ENCODE results near the gene ZNF664.

ZNF664 gene

DNA sequence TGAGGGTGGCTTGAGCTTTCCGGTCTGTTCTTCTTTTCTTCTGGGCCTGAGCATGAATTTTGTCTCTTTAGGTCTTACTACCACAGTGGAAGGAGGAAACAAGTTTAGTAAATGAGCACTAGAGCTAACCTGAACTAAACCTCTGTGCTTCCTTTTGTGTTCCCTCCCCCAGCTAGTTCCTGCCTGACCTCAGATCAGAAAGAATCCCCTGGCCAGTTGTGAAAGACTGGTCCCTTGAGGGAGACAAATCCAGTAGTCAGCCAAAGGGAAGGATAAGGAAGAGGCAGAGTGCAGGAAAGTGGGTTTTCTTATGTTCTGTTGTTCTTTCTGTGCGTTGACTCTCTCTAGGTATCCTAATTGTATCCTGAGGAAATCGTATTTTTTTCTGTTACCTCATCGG, 17.5 kb downstream of the ZNF664 start:
- no peak for DNase-seq (ENCODE audit: low spot score)

DNA sequence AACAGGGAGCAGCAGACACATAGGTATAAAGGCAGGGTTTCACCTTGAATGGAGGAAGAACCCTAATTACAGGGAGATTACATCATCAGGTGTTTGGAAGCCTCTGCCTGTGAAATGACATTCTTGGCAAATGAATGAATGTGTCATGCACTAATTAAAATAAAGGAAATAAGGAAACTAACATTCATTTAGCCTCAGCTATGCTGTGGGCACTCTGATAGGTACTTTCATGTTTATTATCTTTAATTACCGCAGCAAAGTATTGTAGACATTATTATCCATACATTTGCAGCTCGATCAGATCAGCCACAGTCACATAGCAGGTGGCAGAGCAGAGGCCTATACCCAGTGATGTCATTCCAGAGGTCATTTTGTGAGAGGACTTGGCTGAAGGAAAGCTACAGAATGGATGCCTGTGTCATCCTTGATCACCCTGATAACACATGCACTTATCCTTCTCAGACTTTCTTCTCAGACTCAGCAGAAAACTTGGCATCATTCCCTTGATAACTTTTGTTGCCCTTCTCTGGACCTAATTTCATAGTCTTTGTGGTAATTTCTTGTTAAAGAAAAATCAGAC, 18.4 kb downstream of the ZNF664 start:
- no peak for DNase-seq (ENCODE audit: low spot score)

DNA sequence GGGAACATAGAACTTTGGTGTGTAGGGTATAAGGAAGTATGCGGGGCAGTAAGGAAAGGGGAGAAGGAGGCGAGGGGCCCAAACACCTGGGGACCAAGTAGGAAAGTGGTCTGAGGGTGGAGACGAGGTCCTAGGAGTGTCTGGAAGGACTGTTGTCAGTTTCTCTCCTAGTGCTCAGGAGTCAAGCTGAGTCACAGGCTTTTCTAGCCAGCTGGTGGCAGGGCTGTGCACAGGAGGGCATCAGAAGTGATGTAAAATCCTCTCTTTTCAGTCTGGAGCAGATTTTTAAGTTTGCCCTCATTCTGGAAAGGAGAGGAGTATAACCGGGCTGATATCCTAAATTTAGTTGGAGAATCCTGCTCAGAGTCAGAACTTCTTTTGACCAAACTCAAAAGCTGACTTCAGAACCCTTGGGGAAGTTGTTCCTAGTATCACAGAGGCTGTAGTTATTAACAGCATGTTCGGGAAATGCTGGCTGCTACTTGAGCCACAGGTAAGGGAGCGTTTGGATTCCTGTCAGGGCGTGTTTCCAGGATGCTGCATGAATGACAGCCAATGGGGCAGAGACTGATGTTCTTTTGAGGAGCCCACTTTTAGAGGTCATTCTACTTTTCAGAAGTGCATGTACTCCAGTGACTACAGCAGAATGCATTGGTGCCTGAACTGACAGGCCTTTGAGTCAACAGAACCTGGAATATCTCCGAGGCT, 19.3 kb downstream of the ZNF664 start:
- no peak for DNase-seq (ENCODE audit: low spot score)

DNA sequence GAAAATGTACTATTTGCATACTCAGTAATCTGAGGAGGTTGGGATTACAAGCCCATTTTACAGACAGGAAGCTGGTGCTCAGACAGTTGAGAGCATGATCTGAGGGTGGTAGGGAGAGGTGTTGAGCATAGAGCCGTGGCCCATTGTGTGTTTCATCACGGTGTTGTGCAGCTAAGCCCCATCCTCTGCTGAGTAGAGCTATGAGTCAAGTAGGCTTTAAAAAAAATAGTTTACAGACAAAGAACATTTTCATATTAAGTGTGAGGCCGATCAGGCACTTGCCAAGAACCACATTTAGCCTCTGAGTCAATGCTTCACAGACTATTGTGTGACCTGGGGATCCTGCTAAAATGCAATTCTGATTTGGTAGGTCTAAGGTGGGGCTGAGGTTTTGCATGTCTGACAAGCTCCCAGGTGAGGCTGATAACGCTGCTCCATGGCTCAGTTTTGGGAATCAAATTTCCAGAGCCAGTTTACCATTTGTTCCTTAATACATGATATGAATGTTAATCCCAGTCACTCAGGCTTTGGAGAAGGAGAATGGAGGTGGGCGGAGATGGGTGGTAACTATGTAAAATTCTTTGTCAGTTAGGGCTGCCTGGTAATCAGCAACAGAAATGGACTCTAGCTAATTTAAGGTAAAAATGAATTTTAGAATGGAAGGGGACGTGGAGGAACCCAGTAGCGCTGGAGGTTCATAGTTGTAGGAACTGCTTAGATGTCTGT, 22.2 kb downstream of the ZNF664 start:
- DNase-seq (ENCODE audit: low spot score): no peak

DNA sequence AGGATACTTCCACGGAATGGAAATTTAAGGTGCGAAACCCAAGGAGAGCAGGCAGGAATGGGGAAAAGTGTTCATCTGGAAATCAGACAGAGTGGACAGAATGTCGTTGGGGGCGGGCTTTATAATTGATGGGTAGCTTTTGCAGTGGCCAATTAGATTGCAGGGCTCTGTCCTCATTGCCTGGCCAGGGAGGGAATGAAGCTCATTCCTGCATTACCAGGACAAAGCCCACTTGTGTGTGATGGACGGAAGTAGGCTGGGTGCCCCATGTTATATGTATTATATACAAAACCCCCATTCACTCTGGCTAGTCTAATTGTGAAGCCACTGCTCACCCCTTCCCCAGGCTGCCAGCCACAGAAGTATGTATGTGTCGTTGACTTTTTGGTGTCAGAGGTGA, 23.6 kb downstream of the ZNF664 start:
- DNase-seq (ENCODE audit: low spot score): no peak

DNA sequence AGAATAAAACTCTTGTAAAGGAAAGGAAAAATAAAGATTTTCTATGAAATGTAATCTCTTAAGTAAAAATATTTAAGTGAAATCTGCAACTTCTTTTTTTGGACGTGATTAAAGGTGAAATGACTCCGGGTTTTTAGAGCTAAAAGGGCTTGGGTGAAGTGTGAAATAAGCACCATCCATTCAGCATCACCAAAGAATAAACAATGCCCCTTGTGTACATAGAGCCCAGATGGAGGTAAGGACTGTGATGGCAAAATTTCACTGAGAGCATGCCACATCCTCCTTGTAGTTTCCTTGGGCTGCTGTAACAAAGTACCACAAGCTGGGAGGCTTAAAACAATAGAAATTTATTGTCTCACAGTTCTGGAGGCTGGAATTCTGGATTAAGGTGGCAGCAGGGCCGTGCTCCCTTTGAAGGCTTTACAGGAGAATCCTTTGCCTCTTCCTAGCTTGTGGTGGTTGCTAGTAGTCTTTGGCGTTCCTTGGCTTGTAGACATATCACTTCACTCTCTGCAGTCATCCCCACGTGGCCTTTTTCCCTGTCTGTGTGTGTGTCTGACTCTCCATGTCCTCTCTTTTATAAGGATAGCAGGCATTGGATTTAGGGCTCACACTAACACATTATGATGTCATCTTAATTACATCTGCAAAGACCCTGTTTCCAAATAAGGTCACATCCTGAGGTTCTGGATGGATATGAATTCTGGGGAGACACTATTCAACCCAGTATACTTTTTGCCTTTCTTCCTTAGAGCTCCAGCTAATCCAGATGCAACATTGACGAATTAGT, 24.2 kb downstream of the ZNF664 start:
- no peak for DNase-seq (ENCODE audit: low spot score)

DNA sequence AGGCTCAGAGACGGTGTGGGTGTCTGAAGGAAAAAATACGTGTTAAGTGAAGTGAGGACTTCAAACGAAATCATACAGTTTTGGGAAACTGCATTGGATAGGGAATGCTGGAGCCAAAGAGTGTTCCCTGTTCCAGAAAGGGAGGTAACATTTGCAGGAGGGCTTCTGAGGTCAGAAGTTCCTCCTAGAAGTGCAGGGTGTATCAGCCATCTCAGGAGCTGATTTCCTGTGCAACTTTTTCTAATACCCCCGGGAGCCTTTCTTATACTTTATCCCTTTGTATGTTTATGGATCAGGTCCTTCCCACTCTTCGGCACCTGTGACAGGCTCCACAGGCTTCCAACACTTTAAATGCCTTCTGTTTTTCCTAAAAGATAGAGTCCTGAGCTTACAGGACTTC, 24.9 kb downstream of the ZNF664 start:
- no peak for DNase-seq (ENCODE audit: low spot score)

DNA sequence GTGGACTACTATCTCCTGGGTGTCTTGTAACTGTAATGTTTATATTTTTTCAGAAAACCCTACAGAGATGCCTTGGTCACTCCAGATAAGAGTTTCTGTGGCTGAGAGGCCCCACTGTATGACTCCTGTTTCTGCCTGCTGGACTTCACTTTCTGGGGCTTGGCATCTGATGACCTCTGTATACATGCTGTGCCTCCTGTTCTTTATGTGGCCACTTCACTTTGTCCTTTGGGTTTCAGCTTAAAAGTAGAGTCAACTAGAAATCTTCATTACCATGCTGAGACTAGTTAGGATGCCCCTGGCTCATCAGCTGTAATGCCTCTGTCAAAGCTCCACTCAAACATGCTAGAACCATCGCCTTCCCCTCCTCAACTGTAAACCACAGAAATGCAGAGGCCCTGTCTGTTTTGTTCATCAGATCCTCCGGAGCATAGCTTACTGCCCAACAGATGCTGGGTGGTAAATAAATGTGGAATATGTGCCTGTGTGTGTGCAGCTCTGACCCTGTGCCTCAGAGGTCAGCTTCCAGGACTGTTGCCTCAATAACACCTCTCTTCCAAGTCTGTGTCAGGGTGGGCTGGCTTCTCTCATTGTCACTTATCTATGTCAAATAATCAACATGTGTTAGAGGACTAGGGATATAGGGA, 25.5 kb downstream of the ZNF664 start:
- DNase-seq (ENCODE audit: low spot score): no peak

DNA sequence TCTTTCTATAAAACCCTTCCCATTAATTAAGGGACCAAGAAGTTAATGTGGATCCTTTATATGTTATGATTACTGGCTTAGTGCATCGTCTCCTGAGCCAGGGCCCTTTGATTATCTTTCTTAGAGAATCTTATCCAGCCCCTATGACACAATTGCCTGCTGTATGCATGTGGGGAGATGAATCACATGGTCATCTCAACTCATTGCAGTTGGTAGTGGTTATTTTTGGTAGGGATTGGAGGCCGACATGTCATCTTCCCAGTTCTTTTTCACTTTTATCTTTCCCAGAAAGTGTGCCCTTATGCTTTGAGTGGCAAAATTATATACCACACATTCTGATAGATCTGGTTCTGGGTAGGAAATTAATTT, 26.0 kb downstream of the ZNF664 start:
- no peak for DNase-seq (ENCODE audit: low spot score)

DNA sequence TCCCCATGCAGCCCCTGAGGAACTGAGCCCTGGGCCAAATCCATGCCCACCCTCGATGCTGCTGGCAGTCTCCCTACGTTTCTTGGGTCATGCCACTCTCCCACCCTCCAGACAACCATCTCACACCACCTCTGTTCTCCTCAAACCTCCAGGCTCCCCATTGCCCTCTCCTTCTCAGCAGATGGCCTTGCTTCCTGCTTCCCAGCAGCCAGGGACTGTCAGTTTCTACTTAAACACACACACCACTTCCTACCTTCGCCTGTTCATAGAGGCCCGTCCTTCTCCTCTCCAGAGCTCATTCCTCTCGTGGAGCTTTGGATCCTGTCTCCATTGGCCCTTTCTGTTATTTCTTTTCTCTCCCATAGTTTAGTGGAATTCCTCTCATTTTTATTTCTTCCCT, 27.1 kb downstream of the ZNF664 start:
- DNase-seq (ENCODE audit: low spot score): no peak

DNA sequence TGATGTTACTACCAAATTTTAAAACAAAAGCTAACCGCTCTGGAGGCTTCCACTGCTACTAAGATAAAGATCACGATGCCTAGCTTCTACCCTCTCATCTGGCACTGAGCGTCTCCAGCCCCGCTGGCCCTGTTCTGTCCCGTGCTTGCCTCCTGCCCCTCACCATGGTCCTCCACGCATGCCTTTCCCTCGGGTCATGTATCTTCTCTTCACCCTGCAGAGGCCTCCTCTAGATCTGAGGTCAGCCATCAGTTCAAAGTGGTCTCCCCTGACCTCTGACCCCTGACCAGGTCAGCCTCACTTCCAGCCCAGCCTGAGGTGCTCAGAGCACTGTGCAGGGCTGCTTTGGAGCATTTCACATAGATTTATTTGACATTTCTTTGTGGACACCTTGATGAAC, 28.3 kb downstream of the ZNF664 start:
- no peak for DNase-seq (ENCODE audit: low spot score)

DNA sequence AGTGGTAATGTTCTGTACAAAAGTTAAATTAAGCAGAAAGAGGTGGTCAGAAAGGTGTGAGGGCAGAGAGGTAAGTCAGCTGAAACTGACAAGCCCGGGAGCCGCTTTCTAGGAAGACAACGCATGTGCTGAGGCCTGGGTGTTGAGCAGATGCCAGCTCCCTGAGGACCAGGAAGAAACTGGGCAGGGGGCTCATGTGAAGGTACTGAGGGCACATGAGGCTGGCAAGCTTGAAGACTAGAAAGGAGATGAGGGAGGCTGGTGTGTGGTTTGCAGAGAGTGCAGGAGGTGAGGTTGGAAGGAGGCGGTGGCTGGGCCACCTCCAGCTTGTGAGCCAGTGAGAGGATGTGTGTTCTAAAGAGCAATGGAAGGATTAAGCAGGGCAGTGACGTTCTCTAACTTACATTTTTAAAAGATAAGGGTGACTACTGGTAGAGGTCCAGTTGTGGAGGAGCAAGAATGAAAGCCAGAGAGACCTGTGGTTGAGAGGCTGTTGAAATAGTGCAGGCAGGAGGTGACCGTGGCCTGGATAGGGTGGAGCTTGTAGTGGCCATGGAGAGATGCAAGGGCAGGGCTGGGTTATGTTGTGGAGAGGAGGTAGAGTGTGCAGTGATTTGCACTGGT, 29.1 kb downstream of the ZNF664 start:
- no peak for DNase-seq (ENCODE audit: low spot score)

DNA sequence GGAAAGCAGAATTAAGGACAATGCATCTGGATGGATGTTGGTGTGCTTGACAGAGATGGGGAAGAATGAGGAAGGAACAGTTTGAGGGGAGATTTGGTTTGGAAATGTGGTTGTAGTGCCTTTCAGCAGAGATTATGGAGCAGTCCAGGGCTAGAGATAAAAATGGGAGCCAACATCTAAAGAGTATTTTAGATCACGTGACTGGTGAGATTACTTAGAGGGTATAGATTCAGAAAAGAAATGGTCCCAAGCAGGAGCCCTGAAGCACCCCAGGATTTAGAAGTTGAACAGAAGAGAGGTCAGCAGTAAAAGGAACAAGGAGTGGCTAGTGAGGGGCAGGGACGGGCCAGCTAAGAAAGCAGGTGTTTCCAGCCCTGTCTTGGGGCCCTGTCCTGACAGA, 29.6 kb downstream of the ZNF664 start:
- DNase-seq (ENCODE audit: low spot score): no peak

DNA sequence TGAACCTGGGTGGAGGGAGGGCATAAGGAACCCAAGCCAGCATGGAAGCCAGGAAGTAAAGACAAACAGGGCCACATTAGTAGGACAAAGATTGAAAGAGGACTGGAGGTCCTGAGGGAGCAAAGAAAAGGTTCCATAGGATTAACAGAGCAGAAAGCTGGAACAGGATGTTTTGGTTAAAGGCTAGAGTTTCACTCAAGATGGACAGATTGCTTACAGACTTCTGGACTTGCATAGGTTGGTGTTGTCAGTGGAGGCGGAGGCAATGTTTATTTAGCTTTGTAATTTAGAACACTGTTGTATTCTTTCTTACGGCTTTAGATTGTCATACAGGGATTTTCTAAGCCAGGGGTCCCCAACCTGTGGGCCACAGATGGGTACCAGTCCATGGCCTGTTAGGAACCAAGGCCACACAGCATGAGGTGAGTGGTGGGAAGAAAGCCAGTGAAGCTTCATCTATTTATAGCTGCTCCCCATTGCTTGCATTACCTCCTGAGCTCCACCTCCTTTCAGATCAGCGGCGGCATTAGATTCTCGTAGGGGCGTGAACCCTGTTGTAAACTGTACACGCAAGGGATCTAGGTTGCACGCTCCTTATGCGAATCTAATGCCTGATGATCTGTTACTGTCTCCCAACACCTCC, 31.3 kb downstream of the ZNF664 start:
- DNase-seq (ENCODE audit: low spot score): no peak

DNA sequence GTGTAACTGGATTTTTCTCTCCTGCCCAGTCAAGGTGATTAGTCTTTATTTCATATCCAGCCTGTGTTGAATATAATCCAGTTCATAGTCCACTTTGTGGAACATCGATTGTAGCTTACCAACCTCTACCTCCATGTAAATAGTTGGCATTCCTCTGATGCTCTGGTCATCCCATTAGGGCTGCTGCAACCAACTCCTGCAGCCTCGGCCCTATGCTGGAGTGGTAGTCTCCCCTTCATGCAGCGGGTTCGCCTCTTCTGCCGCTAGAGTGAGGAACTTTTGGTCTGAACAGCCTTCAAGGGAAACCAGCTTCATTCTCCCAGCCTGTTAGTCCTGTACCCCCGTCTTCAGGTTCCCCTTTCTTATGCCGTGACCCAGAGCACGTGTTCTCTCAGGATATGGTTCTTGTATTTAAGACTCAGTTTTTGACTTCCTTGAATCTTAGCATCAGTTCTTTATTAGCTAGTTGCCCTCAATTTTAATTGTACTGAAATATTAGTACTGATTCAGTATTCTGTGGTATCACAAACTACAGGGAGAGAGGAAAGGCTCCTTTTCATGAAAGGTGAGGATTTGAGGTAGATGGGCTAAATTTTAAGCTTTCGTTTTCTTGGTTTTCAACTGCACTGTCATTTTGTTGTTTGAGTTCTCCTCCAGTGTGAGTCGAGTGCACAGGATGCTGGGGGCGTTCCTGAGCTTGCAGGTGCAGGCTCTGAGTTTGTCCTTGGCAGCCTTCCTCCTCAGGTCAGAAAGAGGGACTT, 33.2 kb downstream of the ZNF664 start:
- DNase-seq (ENCODE audit: low spot score): no peak

DNA sequence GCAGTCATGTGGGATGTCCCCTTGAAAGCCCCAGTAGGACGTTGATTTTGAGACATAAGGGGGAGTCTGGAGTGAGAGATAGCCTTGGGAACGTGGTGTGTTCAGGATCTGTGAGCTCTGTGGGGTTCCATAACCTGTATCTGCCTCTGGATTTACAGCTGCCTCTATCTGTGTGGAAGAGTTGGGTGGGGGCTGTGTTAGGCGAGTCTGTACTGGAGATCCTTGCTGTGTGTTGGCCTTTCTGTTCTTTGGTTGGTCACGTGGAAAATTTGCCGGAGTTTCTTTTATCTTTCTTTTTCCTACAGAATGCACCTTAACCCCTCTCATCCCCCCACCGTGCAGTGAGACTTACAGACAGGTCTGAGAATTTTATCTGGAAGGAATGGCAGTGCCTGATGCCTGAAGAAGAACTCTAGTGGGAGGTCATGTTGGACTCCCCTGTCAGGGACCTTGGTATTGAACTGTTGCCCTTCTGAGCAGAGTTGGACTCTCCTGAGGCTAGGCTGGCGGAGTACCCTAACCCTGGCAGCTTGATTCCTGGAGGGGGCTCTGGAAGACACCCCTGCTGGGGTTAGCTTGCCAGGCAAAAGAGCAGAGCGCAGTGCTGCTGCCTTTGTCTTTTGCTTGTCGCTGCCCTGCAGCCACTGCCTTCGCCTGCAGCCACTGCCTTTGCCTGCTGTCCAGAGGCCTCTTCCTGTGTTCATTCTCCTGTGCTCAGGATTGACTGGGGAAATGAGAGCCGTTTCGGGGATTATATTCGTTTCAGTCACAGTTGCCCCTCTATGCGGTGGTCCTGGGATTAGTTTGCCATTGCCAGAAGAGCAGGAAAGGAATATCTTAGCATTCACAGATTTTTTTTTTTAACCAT, 34.1 kb downstream of the ZNF664 start:
- DNase-seq (ENCODE audit: low spot score): no peak

DNA sequence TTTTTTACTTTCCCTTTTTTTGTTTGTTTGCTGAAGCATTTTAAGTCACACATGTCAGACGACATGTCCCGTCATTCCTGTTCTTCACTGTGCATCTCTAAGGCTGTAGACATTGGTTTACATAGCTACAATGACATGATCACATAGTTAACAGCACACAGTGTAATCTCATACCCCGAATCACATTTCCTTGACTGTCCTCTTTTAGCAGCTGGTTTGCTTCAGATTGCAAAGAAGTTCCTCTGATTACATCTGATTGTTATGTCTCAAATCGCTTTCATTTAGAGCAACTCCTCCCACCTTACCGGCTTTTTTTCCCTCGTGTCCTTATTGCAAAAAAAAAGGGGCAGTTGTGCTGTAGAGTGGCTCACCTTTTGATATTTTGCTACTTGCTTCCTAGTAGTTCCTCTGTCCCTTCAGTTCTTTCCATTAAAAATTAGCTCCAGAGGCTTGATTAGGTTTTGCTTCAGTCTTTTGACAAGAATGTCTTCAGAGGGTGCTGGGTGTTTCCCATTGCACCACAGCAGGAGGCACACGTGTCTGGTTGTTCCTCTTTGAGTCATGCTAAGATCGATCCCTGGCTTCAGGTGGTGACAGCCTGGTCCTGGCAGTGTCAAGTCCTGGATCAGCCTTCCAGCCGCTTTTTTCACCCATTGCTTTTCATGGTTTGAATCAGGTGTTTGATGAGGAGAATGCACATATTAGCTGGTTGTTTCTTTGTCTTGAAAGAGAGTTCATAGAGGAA, 35.0 kb downstream of the ZNF664 start:
- DNase-seq (ENCODE audit: low spot score): no peak

DNA sequence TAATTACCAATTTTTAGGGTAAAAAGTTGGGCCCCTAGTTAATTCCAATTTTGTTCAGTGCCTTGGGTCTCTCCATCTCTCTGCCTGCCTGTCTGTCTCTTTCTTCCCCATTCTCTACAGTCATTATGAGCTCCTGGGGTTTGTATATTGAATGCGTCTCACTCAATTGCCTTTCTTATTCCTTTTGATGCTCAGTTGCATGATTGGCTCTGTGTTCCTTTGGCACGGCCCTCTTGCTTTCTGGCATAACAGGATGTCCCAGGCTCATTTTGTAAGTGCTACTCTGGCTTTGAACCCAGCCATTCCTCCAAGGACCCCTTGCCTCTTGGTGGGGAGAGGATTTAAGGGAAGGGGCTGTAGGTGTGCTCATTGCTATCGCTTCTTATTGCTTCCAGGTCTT, 35.6 kb downstream of the ZNF664 start:
- DNase-seq (ENCODE audit: low spot score): no peak

DNA sequence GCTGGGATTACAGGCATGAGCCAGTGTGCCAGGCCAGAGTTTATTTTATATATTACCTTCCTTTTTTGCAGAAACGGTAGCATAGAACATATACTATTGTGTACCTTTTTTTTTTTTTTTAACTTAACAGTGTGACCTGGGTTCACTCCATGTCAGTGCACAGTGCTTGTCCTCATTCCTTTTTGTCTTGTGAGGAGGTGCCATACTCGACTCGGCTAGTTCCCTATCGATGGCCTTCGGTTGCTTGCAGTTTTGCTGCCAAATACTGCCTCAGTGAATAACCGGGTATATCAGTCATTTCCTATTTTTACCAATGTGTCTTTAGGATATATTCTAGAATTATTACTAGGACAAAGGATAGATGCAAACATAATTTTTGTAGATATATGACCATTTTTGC, 36.8 kb downstream of the ZNF664 start:
- DNase-seq (ENCODE audit: low spot score): no peak

Measured in hematopoietic multipotent progenitor cell treated with erythropoietin and hydrocortisone succinate and interleukin-3 and kit ligand, for 15 days (in vitro differentiated cells).